Breast epithelium (tissue), 3 donors: ENCODE data around the gene TRIO.

ENCODE experiments used
- CTCF ChIP-seq, 3 donors: fragments of 450-650 bp; IDR thresholded peaks; one replicate each; pipeline ENCODE4 v1.5.1; 2016 to 2017; ENCODE audit warnings: antibody characterized with exemption in 3 of 3, mild to moderate bottlenecking in 3 of 3, moderate library complexity in 3 of 3
- POLR2A ChIP-seq: fragments of 450-650 bp; IDR thresholded peaks from one replicate; pipeline ENCODE4 v1.6.1; 2016; ENCODE audit warnings: antibody characterized with exemption, mild to moderate bottlenecking, moderate library complexity
- POLR2AphosphoS5 ChIP-seq, 3 donors: sonication (generic); formaldehyde crosslinking; IDR thresholded peaks; one replicate each; pipeline ENCODE4 v1.6.1; 2017; ENCODE audit warnings: antibody characterized with exemption in 3 of 3

DNA sequence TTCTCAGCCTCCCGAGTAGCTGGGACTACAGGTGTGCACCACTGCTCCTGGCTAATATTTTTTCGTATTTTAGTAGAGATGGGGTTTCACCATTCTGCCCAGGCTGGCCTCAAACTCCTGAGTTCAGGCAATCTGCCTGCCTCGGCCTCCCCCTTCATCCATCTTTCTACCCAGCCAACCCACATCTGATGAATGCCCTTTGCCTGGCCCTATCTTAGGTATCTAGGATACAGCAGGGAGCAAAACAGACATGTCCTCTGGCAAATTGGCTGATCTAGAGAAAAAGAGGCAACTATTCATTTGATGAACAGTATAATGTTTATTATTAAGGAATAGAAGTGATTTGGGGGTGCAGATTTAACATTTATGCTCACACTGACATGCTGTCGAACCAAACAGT is 123.0 kb downstream of the TRIO start:
- TF ChIP-seq CTCF (IDR thresholded peaks at IDR 0.05) (no peak), POLR2A (no peak), POLR2AphosphoS5 (IDR thresholded peaks at IDR 0.05) (no peak)
